Liver (tissue), 3 donors: ENCODE data around the gene PIP4K2C.

ENCODE experiments used
- CTCF ChIP-seq: fragments of 150-350 bp; IDR thresholded peaks from 2 replicates; pipeline ENCODE4 v1.5.1; 2017; ENCODE audit warnings: improper control_type of control experiment, low read depth, low read length; ENCODE audit not compliant: missing input control
- GABPA ChIP-seq, 2 donors: IDR thresholded peaks in 1 of 2; conservative IDR thresholded peaks in 1 of 2; 2 replicates each; pipeline ENCODE4 v1.6.1; 2016; ENCODE audit warnings: antibody characterized with exemption in 2 of 2, mild to moderate bottlenecking in 1 of 2, moderate library complexity in 1 of 2
- HNF4G ChIP-seq: IDR thresholded peaks from 2 replicates; pipeline ENCODE4 v1.6.1; 2016; ENCODE audit warnings: antibody characterized with exemption
- JUND ChIP-seq, 2 donors: IDR thresholded peaks; 2 replicates each; pipeline ENCODE4 v1.6.1; 2016; ENCODE audit warnings: antibody characterized with exemption in 2 of 2
- TAF1 ChIP-seq: conservative IDR thresholded peaks from 2 replicates; pipeline ENCODE4 v1.6.1; 2016; ENCODE audit warnings: antibody characterized with exemption, mild to moderate bottlenecking
- donor health status: healthy.
- donor health status: healthy.

- TF ChIP-seq CTCF = no peak
- no peak for TF ChIP-seq JUND (IDR thresholded peaks at IDR 0.05)
- TF ChIP-seq TAF1 = no peak
- no peak for TF ChIP-seq HNF4G
- TF ChIP-seq GABPA (IDR thresholded peaks at IDR 0.05 in 1 of 2, conservative IDR thresholded peaks at IDR 0.05 in 1 of 2) = no peak
Measured at GRCh38 chr12:57638096-57638495, 47.1 kb downstream of the PIP4K2C start.
